DOHH2 (cell line): ENCODE results near the gene VRK2.

Experiments
- CTCF ChIP-seq: fragments of 200-600 bp; sonication (generic); IDR thresholded peaks from one replicate; pipeline ENCODE4 v1.5.1; 2014; ENCODE audit warnings: antibody characterized with exemption, mild to moderate bottlenecking, low read depth, low read length; ENCODE audit not compliant: poor library complexity, severe bottlenecking
- EZH2phosphoT487 ChIP-seq: fragments of 200-600 bp; sonication (generic); IDR thresholded peaks from 2 replicates; pipeline ENCODE4 v1.6.1; 2017; ENCODE audit warnings: borderline replicate concordance, mild to moderate bottlenecking, antibody characterized with exemption, low read length, moderate library complexity, mixed read lengths

- TF ChIP-seq EZH2phosphoT487 (no peak), CTCF (no peak)
These were observed 11.3 kb upstream of the VRK2 start for GRCh38 chr2:58035352-58035751.
